Mesothelial cell of epicardium (in vitro differentiated cells): Measurements from ENCODE around the gene HOXB3. TPM values are rescaled to one million over a fixed set of nuclear protein-coding genes. Genes with fewer than 3 reads are reported as not detected.

Experiments
- DNase-seq, 2 experiments: peaks; one replicate each; pipeline ENCODE4 v3.0.0; 2021; ENCODE audit warnings: low spot score in 2 of 2; ENCODE audit not compliant: unreplicated experiment in 2 of 2
- H3K27ac Mint-ChIP-seq: 2 replicates; pipeline ENCODE4 v1.8.0; 2021; ENCODE audit warnings: mixed read lengths
- H3K27me3 Mint-ChIP-seq: 2 replicates; pipeline ENCODE4 v1.8.0; 2021; ENCODE audit warnings: low read depth, mixed read lengths
- H3K36me3 Mint-ChIP-seq: 2 replicates; pipeline ENCODE4 v1.8.0; 2021; ENCODE audit warnings: mixed read lengths
- H3K4me1 Mint-ChIP-seq: 2 replicates; pipeline ENCODE4 v1.8.0; 2021; ENCODE audit warnings: mixed read lengths
- H3K4me3 Mint-ChIP-seq: 2 replicates; pipeline ENCODE4 v1.8.0; 2021; ENCODE audit warnings: mild to moderate bottlenecking, moderate library complexity, mixed read lengths
- H3K9me3 Mint-ChIP-seq: 2 replicates; pipeline ENCODE4 v1.8.0; 2021; ENCODE audit warnings: mixed read lengths
- total RNA-seq: library from RNA; stranded (reverse); gene quantifications from 3 replicates; pipeline ENCODE4 v1.2.1, GENCODE V29; 2021
- TF ChIP-seq, protein P1 (sequence below): fragments of 200-600 bp; sonication (generic); IDR thresholded peaks from one replicate; pipeline ENCODE4 v1.5.0; 2021; ENCODE audit warnings: antibody characterized with exemption; ENCODE audit not compliant: unreplicated experiment

HOXB3 gene
- total RNA-seq, 1 donor from 2014 or later, result 303 TPM

GRCh38 chr17:48549281-48549630 is 40.8 kb downstream of the HOXB3 start:
- Mint-ChIP-seq H3K4me3 (peak overlapping the region; percentile 44), H3K27me3 (no peaks in the 10 kb centered on the region), H3K4me1 (peaks cover 86% of the 10 kb centered on the region), H3K27ac (peak overlapping the region; percentile 99), H3K36me3 (peaks cover 15% of the 10 kb centered on the region), H3K9me3 (no peaks in the 10 kb centered on the region)
- TF ChIP-seq, protein P1, sequence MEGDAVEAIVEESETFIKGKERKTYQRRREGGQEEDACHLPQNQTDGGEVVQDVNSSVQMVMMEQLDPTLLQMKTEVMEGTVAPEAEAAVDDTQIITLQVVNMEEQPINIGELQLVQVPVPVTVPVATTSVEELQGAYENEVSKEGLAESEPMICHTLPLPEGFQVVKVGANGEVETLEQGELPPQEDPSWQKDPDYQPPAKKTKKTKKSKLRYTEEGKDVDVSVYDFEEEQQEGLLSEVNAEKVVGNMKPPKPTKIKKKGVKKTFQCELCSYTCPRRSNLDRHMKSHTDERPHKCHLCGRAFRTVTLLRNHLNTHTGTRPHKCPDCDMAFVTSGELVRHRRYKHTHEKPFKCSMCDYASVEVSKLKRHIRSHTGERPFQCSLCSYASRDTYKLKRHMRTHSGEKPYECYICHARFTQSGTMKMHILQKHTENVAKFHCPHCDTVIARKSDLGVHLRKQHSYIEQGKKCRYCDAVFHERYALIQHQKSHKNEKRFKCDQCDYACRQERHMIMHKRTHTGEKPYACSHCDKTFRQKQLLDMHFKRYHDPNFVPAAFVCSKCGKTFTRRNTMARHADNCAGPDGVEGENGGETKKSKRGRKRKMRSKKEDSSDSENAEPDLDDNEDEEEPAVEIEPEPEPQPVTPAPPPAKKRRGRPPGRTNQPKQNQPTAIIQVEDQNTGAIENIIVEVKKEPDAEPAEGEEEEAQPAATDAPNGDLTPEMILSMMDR, result no peak
- no peak for DNase-seq

- Mint-ChIP-seq H3K4me1 (peaks cover 80% of the 10 kb centered on the region), H3K27ac (peak overlapping the region; percentile 99)
Observed at GRCh38 chr17:48548523-48549280, 41.3 kb downstream of the HOXB3 start.

GRCh38 chr17:48547808-48548522 is 42.1 kb downstream of the HOXB3 start:
- Mint-ChIP-seq H3K4me3 (peak overlapping the region; percentile 26), H3K27ac (peak overlapping the region; percentile 99), H3K27me3 (no peaks in the 10 kb centered on the region), H3K9me3 (no peaks in the 10 kb centered on the region), H3K4me1 (peaks cover 73% of the 10 kb centered on the region), H3K36me3 (peaks cover 16% of the 10 kb centered on the region)
- DNase-seq, result no peak
- TF ChIP-seq, protein P1, result no peak

More at GRCh38 chr17:48548523-48549280, 41.3 kb downstream of the HOXB3 start:
- Mint-ChIP-seq H3K9me3 (no peaks in the 10 kb centered on the region), H3K27me3 (no peaks in the 10 kb centered on the region), H3K4me3 (peak overlapping the region; percentile 48), H3K36me3 (peaks cover 15% of the 10 kb centered on the region)
- no peak for DNase-seq
- TF ChIP-seq, protein P1, result no peak

DNA sequence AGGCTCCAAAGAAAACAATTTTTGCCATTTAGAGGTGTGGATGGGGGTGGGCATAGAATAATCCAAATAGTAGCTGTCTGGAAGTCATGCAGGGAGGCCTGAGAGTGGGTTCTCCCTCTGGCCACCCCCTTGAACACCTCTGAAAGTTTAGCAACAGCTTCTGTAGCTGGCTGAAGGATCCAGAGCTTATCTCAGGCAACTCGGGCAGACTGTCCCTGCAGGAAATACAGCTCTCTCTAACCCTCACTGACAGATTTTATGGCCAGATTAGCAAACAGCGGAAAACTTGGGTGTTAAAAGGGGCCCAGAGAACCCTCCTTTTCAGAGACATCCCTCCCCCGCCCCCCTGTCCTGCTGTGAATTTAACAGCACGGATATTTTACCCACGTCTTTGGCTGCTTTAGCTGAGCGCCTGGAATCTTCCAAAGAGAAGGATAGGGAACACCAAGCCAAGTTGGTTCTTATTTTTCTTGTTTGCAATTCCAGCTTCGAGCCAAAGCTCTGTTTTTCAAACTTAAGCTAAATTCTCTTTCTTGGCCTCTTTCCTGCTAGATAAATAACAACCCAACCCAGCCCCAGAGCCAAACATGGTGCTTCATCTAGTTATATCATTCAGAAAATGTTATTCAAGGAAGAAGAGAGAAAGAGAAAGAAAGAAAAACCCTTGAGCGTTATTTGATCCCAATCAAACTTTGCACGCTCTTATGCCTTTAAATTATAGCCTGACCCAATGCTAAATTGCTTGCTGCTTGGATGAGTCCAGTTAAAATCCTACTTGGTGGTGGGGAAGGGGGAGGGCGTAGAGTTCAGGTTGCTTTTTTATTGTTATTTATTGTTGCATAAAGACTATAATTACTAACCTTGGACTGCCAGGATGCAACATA is 42.9 kb downstream of the HOXB3 start:
- Mint-ChIP-seq H3K4me1 (peaks cover 71% of the 10 kb centered on the region), H3K27me3 (no peaks in the 10 kb centered on the region), H3K9me3 (no peaks in the 10 kb centered on the region), H3K4me3 (peak overlapping the region; percentile 42), H3K36me3 (peaks cover 19% of the 10 kb centered on the region), H3K27ac (peak overlapping the region; percentile 99)
- DNase-seq, result no peak
- TF ChIP-seq, protein P1, result no peak

GRCh38 chr17:48546137-48546923 is 43.7 kb downstream of the HOXB3 start:
- Mint-ChIP-seq H3K27ac (peak overlapping the region; percentile 99), H3K36me3 (peaks cover 24% of the 10 kb centered on the region), H3K27me3 (no peaks in the 10 kb centered on the region), H3K9me3 (no peaks in the 10 kb centered on the region), H3K4me3 (peak overlapping the region; percentile 42), H3K4me1 (peaks cover 70% of the 10 kb centered on the region)
- TF ChIP-seq, protein P1, result no peak
- DNase-seq, result no peak
